NCI-H460 (cell line): ENCODE data around the gene PPP3CB. TPM values are rescaled to one million over a fixed set of nuclear protein-coding genes. Genes with fewer than 3 reads are reported as not detected.
"Not testable (repeated sequence)": the region's sequence is repeated elsewhere in the genome, so short reads cannot be mapped to it uniquely, and the experiment has no call there.

Source experiments
- DNase-seq: peaks from one replicate; pipeline ENCODE4 v3.0.0-alpha.2; 2016; ENCODE audit warnings: low read depth; ENCODE audit errors: extremely low read depth
- total RNA-seq: library from RNA; depleted of rRNA; stranded (reverse); fragments of >200 nt; shearing (Covaris generic); gene quantifications from 2 replicates; pipeline ENCODE4 v1.2.3, GENCODE V29; 2014

PPP3CB gene
- total RNA-seq, 1 experiment from 2014 or later, result 17.1 TPM

DNA sequence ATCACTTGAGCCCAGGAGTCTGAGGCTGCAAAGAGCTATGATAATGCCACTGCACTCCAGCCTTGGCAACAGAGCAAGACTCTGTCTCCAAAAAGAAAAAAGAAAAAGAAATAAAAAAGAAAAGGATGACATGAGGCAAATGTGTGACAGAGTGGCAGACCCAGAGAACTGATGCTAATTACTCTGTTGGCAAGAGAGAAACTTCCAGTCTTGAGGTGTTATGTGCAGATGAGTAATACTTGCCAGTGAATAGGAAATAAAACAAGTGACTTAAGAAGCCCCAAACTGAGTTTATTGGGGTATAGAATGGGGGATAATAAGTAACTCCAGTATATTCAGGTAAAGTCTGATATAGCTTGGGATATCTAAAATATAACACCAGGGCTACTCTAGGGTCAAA lies 72.5 kb downstream of the PPP3CB start:
- DNase-seq, result no peak

DNA sequence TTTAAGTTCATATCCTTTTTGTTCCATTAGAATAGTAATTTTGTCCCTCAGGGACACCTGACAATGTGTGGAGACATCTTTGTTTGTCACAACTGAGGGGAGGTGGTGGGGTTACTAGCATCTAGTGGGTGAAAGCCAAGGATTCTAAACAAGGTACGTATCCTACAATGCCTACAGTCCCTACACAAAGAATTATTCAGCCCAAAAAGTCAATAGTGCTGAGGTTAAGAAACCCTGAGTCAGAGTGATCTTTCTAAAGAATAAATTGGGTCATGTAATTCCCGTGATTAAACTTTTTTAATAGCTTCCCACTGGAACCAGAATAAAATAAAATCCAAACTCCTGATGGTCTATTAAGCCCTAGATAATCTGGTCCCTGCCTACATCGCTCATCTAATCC lies 79.3 kb downstream of the PPP3CB start:
- no peak for DNase-seq

DNA sequence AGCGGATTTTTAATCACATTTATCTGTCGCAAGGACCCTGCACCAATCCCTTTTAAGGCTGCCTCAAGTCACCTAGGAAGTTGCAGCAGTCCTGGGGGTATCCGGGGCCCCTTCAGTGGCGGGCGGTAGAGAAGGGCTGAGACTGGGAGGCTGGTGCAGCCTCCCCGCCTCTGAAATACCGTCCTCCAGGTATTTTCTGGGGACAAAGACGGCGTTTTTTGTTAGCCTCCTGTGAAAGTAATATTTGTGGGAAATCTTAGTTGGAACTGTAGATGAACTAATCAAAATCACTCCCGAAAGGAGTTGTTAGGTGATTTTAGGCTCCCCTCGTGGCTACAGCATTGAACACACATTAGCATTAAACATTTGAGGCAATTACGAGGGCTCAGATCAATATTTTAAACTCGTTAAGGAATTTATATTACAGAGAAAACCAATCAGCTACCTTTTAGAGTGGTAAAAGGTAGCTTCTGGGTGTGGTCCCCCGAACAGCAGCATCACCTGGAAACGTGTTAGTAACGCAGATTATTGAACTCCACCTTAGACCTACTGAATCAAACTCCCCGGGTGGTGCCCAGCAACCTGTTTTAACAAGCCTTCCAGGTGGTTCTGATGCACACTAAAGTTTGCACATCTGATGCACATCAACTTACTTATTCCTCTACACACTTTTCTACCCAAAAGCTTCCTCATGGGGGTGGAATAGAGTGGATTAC lies 81.4 kb downstream of the PPP3CB start:
- DNase-seq, result no peak

DNA sequence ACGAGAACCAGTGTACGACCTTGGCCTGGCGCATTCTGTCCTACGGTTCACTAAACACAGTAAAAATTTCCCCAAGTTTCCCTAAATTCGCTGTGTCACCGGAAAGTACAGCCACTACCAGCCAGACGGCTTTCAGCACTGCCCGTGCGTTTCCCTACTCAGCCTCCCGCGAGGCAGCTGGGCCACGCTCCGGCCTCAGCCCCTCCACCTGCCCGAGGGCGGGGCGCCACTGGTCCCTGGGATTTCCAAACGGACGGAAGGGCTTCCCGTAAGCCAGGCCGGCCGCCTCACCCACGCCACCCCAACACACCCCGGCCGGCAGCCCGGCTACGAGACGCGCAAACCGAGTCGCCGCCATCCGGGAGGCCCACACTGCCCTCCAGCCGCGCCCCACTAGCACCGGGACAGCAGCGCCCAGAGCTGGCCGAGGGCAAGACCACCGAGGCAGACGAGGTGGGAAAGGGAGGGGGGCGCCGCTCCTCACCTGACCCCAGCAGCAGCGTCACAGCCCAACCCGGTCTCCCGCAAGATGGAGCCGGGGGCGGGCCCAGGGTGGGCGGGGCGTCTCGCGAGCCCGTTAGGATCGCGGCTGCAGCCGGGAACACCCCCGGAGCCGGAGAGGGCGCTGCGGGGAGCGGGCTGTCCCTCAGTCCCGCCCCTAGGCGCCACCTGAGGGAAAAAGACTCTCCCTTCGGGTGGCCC lies 82.1 kb downstream of the PPP3CB start, which contains the start of gene ANXA7:
TSS of gene ANXA7 (minus strand) at position 531 of the 702 bp plus-strand sequence. CDS start 13,202 bp downstream, outside the sequence.
- peak; percentile 84 for DNase-seq

DNA sequence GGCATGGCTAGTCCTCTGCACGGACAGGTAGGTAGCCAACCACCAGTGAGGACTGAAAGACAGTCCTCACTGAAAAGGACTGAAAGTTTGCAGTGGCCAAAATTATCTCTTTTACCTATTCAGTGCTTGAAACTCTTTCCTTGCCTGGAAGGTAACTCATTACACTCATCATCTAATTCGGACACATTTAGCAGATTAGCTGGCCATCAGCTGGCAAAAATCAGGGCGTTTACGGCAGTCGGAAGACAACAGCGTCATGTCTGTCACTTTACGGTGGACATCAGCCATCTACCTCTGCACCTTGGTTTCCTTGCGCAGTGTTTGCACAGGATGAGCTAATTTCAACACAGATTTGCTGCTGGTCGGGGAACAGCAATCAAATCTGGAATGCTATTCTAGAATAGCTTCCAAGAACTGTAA lies 82.7 kb downstream of the PPP3CB start:
- DNase-seq, result peak; percentile 25

DNA sequence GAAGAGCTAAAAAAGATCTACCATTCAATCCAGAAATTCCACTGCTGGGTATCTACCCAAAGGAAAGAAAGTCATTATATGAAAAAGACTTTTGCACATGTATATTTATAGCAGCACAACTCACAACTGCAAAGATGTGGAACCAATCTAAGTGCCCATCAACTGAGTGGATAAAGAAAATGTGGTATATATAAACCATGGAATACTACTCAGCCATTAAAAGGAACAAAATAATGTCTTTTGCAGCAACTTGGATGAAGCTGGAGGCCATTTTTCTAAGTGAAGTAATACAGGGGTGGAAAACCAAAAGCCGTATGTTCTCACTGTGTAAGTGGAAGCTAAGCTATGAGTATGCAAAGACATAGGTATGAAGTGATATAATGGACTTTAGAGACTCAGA lies 84.9 kb downstream of the PPP3CB start:
- DNase-seq, result no peak

DNA sequence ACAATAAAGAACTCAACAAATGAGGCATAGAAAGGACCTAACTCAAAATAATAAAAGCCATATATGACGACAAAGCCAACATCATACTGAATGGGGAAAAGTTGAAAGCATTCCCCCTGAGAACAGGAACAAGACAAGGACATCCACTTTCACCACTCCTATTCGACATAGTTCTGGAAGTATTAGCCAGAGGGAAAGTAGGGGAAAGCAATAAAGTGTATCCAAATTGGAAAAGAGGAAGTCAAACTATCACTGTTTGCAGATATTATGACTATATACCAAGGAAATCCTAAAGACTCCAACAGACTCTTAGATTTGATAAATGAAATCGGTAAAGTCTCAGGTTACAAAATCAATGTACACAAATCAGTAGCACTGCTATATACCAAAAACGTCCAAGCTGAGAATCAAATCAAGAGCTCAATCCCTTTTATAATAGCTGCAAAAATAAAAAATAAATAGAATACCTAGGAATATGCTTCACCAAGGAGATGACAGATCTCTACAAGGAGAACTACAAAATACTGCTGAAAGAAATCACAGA lies 86.8 kb downstream of the PPP3CB start:
- no peak for DNase-seq

DNA sequence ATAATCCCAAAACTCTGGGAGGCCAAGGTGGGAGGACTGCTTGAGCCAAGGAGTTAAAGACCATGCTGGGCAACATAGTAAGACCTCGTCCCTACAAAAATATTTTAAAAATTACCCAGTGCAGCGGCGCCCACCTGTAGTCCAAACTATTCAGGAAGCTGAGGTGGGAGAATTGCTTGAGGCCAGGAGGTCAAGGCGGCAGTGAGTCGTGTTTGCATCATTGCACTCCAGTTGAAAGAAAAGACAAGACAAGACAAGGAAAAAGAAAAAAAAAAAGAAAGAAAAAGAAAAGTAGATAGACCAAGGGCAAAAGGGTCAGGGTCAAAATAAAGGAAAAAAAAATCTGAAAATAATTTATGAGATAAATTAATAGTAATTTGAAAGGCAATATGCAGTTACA lies 87.8 kb downstream of the PPP3CB start:
- no peak for DNase-seq

DNA sequence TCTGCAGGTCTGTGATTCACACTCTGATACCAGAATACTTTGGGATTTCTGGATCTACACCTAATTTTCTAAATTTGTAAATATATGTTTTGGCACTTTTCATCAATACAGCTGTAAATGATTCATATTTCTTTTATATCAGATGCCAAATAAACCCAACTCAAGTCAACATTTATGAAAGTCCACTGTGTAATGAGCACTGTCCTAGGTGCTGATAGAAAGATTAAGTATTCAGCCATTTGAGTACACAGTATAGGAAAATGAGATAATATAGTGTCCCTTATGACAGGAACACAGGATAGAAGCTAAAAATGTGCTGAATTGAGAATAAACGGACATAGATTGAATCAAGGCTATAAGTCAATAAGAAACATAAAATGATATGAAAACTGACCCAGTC lies 88.3 kb downstream of the PPP3CB start:
- no peak for DNase-seq

DNA sequence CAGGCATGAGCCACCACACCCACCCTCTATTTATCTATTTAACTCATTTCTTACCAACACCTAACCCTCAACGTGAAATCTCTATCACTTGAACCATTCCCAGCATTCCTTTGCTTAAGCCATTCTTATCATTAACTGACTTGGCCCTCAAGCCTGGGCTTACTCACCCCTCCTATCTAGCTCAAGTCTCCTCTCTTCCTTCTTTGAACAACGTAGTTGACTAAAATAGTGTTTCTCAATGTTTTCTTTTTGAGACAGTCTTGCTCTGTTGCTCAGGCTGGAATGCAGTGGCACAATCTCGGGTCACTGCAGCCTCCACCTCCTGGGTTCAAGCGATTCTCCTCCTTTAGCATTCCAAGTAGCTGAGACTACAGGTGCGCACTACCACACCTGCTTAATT lies 89.0 kb downstream of the PPP3CB start:
- no peak for DNase-seq

DNA sequence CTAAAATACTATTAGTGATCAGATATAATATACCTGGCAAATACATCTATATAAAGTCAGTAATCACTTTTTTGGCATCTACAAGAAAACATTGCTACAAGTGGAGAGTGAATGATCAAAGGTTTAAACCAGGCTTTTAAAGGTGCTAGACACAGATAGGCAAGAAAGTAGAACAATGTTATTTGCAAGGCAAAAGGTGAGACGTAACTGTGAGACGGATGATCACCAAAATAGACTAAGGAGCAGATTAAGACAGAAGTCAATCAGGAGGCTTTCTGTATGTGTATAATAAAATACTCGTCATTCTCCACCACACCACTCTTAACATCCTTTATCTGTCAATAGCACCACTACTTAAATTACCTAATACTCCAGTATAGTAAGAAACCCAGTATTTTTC lies 90.3 kb downstream of the PPP3CB start:
- no peak for DNase-seq

DNA sequence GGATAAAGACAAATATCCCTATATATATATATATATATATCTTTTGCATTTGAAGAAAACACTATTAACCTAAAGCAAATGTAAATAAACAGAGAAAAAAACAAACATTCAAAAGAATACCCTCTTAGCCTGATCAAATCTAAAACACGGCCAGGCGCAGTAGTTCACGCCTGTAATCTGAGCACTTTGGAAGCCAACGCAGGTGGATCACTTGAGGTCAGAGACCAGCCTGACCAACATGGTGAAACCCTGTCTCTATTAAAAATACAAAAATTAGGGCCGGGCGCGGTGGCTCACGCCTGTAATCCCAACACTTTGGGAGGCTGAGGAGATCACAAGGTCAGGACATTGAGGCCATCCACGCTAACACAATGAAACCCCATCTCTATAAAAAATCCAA lies 91.1 kb downstream of the PPP3CB start:
- DNase-seq, result no peak

DNA sequence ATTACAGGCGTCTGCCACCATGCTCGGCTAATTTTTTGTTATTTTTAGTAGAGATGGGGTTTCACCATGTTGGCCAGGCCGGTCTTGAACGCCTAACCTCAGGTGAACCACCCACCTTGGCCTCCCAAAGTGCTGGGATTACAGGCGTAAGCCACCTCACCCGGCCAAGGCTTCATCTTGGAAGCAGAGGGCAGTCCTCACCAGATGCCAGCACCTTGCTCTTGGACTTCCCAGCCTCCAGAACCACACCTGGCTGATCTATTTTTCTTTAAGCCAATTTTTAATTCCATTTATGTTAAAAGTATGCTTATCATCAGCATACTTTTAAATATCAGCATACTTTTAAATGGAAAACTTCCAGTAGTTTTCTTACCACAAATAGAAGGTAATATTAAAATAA lies 94.2 kb downstream of the PPP3CB start:
- no peak for DNase-seq

DNA sequence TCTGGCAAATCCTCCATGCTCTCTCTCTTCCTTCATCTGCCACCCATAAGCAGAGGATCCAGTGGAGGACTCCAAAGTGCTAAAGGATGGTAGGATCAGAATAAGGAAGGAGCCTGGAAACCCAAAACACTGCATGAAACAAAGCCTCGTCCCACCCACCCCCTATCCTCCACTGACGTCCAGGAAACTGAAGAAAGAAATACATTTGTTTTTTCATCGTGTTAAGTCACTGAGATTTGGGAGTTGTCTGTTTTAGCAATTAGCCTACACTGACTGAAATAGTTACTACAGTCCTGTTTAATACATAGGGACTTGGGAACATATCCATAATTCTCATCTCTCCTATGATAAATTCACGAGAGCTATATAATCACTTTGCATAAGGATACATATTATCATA lies 96.8 kb downstream of the PPP3CB start:
- no peak for DNase-seq

DNA sequence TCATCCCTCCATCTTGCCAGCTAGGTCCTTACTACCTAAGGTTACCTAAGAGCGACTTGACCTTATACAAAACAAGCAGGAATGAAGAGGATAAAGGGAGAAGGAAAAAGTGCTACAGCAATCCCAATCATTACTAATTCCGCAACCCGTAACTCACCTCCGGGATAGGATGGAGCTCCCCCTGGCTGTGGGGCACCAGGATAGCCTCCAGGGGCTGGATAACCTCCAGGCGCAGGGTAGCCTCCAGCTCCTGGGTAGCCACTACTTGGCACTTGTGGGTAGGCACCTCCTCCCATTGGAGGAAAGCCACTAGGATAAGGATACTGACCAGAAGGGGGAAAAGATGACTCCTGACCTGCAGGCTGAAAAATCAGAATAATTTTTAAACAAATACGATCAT lies 97.8 kb downstream of the PPP3CB start:
- no peak for DNase-seq

DNA sequence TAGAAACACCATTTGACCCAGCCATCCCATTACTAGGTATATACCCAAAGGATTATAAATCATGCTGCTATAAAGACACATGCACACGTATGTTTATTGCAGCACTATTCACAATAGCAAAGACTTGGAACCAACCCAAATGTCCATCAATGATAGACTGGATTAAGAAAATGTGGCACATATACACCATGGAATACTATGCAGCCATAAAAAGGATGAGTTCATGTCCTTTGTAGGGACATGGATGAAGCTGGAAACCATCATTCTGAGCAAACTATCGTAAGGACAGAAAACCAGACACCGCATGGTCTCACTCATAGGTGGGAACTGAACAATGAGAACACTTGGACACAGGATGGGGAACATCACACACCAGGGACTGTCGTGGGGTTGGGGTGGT lies 101.5 kb downstream of the PPP3CB start:
- DNase-seq, result not testable (repeated sequence)

DNA sequence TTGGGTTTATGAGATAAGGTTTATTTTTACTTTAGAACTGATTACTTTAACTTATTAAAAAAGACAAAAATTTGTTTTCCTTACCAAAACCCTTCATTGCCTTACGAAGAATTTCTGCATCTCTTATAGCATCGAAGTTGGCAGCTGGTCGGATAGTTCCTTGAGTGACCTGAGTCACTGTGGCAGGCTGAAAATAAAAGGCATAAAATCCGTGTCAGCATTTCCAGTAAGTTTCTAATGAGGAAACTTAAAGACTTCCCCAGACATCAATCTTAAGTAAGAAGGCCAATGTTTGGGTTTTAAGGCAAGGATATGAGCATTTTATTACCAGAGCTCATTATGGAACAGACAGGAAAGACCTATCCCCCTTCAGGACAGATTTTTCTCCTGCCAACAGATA lies 107.6 kb downstream of the PPP3CB start:
- DNase-seq, result no peak

DNA sequence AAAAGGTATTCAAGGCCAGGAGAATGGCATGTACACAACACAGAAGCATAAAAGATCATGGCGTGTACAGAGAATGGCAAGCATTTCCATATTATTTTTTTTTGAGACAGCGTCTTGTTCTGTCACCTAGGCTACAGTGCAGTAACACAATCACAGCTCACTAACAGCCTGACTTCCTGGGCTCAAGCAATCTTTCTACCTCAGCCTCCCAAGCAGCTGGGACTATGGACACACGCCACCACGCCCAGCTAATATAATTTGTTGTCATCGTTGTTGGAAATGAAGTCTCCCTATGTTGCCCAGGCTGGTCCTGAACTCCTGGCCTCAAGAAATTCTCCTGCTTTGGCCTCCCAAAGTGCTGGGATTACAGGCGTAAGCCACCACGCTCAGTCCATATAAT lies 109.2 kb downstream of the PPP3CB start:
- DNase-seq, result no peak
